ENCODE measurements around the gene ABHD16A. TPM values are rescaled to one million over a fixed set of nuclear protein-coding genes. Genes with fewer than 3 reads are reported as not detected.
A peak's percentile ranks its signal among the peaks of the same experiment; 100 is the strongest.

ABHD16A gene
- total and polyA plus RNA-seq, 2 of the 13 experiments (the other 11 are each of a cell fraction or from before 2014, with no cell fraction given) = 43.5 to 45.4 TPM

GRCh38 chr6:31660381-31661261, 42.5 kb downstream of the ABHD16A start, which contains the start of gene C6orf47 (continued):
- TF ChIP-seq CCAR2 (optimal IDR thresholded peaks at IDR 0.05; ENCODE audit: low read depth, low read length) (no peak), KDM2A (CRISPR knock-in tag; IDR thresholded peaks at IDR 0.05; ENCODE audit: borderline replicate concordance, low read depth) (peak; percentile 100), HNRNPL (IDR thresholded peaks at IDR 0.05; ENCODE audit: low read depth, low read length) (no peak), TAF1 (CRISPR knock-in tag; IDR thresholded peaks at IDR 0.05) (peak; percentile 86), ZNF34 (CRISPR knock-in tag; IDR thresholded peaks at IDR 0.05; ENCODE audit: borderline replicate concordance) (0 out of 2 replicates have a peak, but pooled peaks have one; percentile 25), ETV5 (CRISPR knock-in tag; IDR thresholded peaks at IDR 0.05; ENCODE audit: borderline replicate concordance) (peak; percentile 93), FUBP1 (CRISPR knock-in tag; IDR thresholded peaks at IDR 0.05; ENCODE audit: borderline replicate concordance) (peak; percentile 78; the same call in 1 of the 2 replicates), PAWR (CRISPR knock-in tag; IDR thresholded peaks at IDR 0.05; ENCODE audit: borderline replicate concordance) (no peak), NFYC (CRISPR knock-in tag; IDR thresholded peaks at IDR 0.05) (no peak), NFIB (CRISPR knock-in tag; IDR thresholded peaks at IDR 0.05; ENCODE audit: borderline replicate concordance) (no peak), AGO2 (optimal IDR thresholded peaks at IDR 0.05; ENCODE audit: low read depth, low read length) (peak; percentile 100), CERS6 (CRISPR knock-in tag; IDR thresholded peaks at IDR 0.05) (no peak), MEIS1 (CRISPR knock-in tag; IDR thresholded peaks at IDR 0.05; ENCODE audit: borderline replicate concordance) (no peak; the same call in 1 of the 2 replicates), ZSCAN25 (CRISPR knock-in tag; IDR thresholded peaks at IDR 0.05) (peak; percentile 45; the same call in 1 of the 2 replicates), ZNF484 (CRISPR knock-in tag; IDR thresholded peaks at IDR 0.05; ENCODE audit: borderline replicate concordance, low read depth) (peak; percentile 50; the same call in 1 of the 2 replicates), DMTF1 (CRISPR knock-in tag; IDR thresholded peaks at IDR 0.05) (no peak), ZNF331 (CRISPR knock-in tag; IDR thresholded peaks at IDR 0.05) (peak; percentile 69; the same call in 1 of the 2 replicates), DNMT3B (CRISPR knock-in tag; conservative IDR thresholded peaks at IDR 0.05) (peak; percentile 55; the same call in 1 of the 2 replicates), HNRNPUL1 (IDR thresholded peaks at IDR 0.05; ENCODE audit: low read depth, low read length) (0 out of 2 replicates have a peak, but pooled peaks have one; percentile 56), MTF2 (CRISPR knock-in tag; IDR thresholded peaks at IDR 0.05; ENCODE audit: borderline replicate concordance) (no peak), KDM4B (CRISPR knock-in tag; IDR thresholded peaks at IDR 0.05) (peak; percentile 11; the same call in 1 of the 2 replicates), HMG20A (CRISPR knock-in tag; IDR thresholded peaks at IDR 0.05; ENCODE audit: borderline replicate concordance) (0 out of 2 replicates have a peak, but pooled peaks have one; percentile 43), GFI1 (CRISPR knock-in tag; IDR thresholded peaks at IDR 0.05; ENCODE audit: borderline replicate concordance) (peak; percentile 78), ZNF446 (CRISPR knock-in tag; IDR thresholded peaks at IDR 0.05) (no peak; the same call in none of the 2 replicates)
